Right lung (tissue), 5 donors: Measurements from ENCODE around the gene DGKH. TPM values are rescaled to one million over a fixed set of nuclear protein-coding genes. Genes with fewer than 3 reads are reported as not detected.
"Not testable (repeated sequence)": the region's sequence is repeated elsewhere in the genome, so short reads cannot be mapped to it uniquely, and the experiment has no call there.

ENCODE experiments used
- DNase-seq, 2 donors: peaks; one replicate each; pipeline ENCODE4 v3.0.0-alpha.2; 2013
- polyA plus RNA-seq, 5 donors: library from polyadenylated mRNA; unstranded; fragments of 120-200 nt; gene quantifications; one replicate each; pipeline versions ENCODE4 v1.2.1 to v1.2.3, GENCODE V29; 2013; ENCODE audit warnings: inconsistent platforms in 1 of 5, low replicate concordance in 1 of 5; ENCODE audit not compliant: insufficient read length in 5 of 5, insufficient read depth in 1 of 5

DGKH gene
- polyA plus RNA-seq, 5 donors = 7.6 to 12.3 (median 11.0) TPM

GRCh38 chr13:42070599-42070998 lies 22.2 kb downstream of the DGKH start:
- DNase-seq = not testable (repeated sequence)

- not testable (repeated sequence) for DNase-seq
Observed at GRCh38 chr13:42071179-42071578, 22.7 kb downstream of the DGKH start.

- DNase-seq = no peak
Observed at GRCh38 chr13:42071672-42072419, 23.4 kb downstream of the DGKH start.

- no peak for DNase-seq
Observed at GRCh38 chr13:42073683-42074082, 25.2 kb downstream of the DGKH start.

GRCh38 chr13:42075517-42075916 lies 27.1 kb downstream of the DGKH start:
- no peak for DNase-seq

GRCh38 chr13:42076309-42076713 lies 27.9 kb downstream of the DGKH start:
- peak; percentile 11 to 14 for DNase-seq

GRCh38 chr13:42078128-42078808 lies 29.8 kb downstream of the DGKH start:
- DNase-seq = no peak

- DNase-seq = no peak
Observed at GRCh38 chr13:42083138-42083770, 34.8 kb downstream of the DGKH start.

- DNase-seq = no peak
Observed at GRCh38 chr13:42084722-42085121, 36.3 kb downstream of the DGKH start.

- no peak for DNase-seq
Observed at GRCh38 chr13:42086582-42086981, 38.1 kb downstream of the DGKH start.

GRCh38 chr13:42094516-42095040 lies 46.1 kb downstream of the DGKH start:
- DNase-seq = no peak

GRCh38 chr13:42096222-42096621 lies 47.8 kb downstream of the DGKH start:
- not testable (repeated sequence) for DNase-seq

GRCh38 chr13:42099962-42100675 lies 51.7 kb downstream of the DGKH start:
- DNase-seq = no peak

- no peak for DNase-seq
Observed at GRCh38 chr13:42100960-42101359, 52.5 kb downstream of the DGKH start.

GRCh38 chr13:42101821-42102585 lies 53.6 kb downstream of the DGKH start:
- no peak for DNase-seq

GRCh38 chr13:42102961-42103865 lies 54.8 kb downstream of the DGKH start:
- DNase-seq = no peak

- DNase-seq = no peak
Observed at GRCh38 chr13:42106998-42107397, 58.5 kb downstream of the DGKH start.

- no peak for DNase-seq
Observed at GRCh38 chr13:42107421-42107820, 59.0 kb downstream of the DGKH start.

- DNase-seq = no peak
Observed at GRCh38 chr13:42108217-42108616, 59.8 kb downstream of the DGKH start.

GRCh38 chr13:42109957-42110356 lies 61.5 kb downstream of the DGKH start:
- no peak for DNase-seq
